ENCODE results near the gene COL23A1. TPM values are rescaled to one million over a fixed set of nuclear protein-coding genes. Genes with fewer than 3 reads are reported as not detected.

COL23A1 gene
- total and polyA plus RNA-seq, 2 of the 8 experiments (the other 6 are each of a cell fraction or from before 2014, with no cell fraction given): 3.1 to 4.7 TPM

GRCh38 chr5:178313316-178313715, 276.9 kb downstream of the COL23A1 start (continued):
- TF ChIP-seq BRCA1 (IDR thresholded peaks at IDR 0.05; ENCODE audit: low read depth, low read length): no peak
- TF ChIP-seq CTCF (IDR thresholded peaks at IDR 0.05; ENCODE audit: control extremely low read depth in 1 of 3, insufficient read depth in 1 of 3, low read depth in 1 of 3, low read length in 3 of 3): no peak
- no peak for TF ChIP-seq HDAC6 (IDR thresholded peaks at IDR 0.05; ENCODE audit: low read depth, low read length)
- no peak for TF ChIP-seq SP4 (IDR thresholded peaks at IDR 0.05; ENCODE audit: low read length)
- TF ChIP-seq SP1 (IDR thresholded peaks at IDR 0.05; ENCODE audit: low read depth, low read length): no peak
- no peak for TF ChIP-seq CHD7 (IDR thresholded peaks at IDR 0.05; ENCODE audit: insufficient replicate concordance, low read length)

Data from H1 (cell line).